Spleen (tissue), 11 donors: ENCODE results near the gene INO80. TPM values are rescaled to one million over a fixed set of nuclear protein-coding genes. Genes with fewer than 3 reads are reported as not detected.

Experiments used
- DNase-seq: peaks from one replicate; pipeline ENCODE4 v3.0.0-alpha.2; 2020
- H3K27ac ChIP-seq, 8 donors: fragments of 200-600 bp; sonication (generic) in 7 of 8; 1 replicate in 4 of 8; 2 replicates in 4 of 8; pipeline versions ENCODE4 v1.5.0 to v1.8.0; 2016 to 2021; ENCODE audit warnings: inconsistent platforms in 4 of 8, mild to moderate bottlenecking in 4 of 8, moderate library complexity in 1 of 8
- H3K27me3 ChIP-seq, 7 donors: fragments of 200-600 bp; sonication (generic) in 6 of 7; replicated peaks in 1 of 7; 1 replicate in 4 of 7; 2 replicates in 3 of 7; pipeline versions ENCODE4 v1.5.0 to v1.8.0; 2016 to 2021; ENCODE audit warnings: inconsistent platforms in 3 of 7, mild to moderate bottlenecking in 1 of 7
- H3K36me3 ChIP-seq, 6 donors: fragments of 200-600 bp; sonication (generic) in 5 of 6; 1 replicate in 4 of 6; 2 replicates in 2 of 6; pipeline versions ENCODE4 v1.5.0 to v1.8.0; 2016 to 2021; ENCODE audit warnings: inconsistent platforms in 2 of 6
- H3K4me1 ChIP-seq, 6 donors: fragments of 200-600 bp; sonication (generic) in 5 of 6; 1 replicate in 3 of 6; 2 replicates in 3 of 6; pipeline versions ENCODE4 v1.5.0 to v1.8.0; 2016 to 2021; ENCODE audit warnings: inconsistent platforms in 3 of 6
- H3K4me3 ChIP-seq, 8 donors: fragments of 200-600 bp; sonication (generic) in 7 of 8; 1 replicate in 4 of 8; 2 replicates in 4 of 8; pipeline versions ENCODE4 v1.5.0 to v1.8.0; 2016 to 2021; ENCODE audit warnings: inconsistent platforms in 4 of 8, mild to moderate bottlenecking in 4 of 8, moderate library complexity in 2 of 8
- H3K9me3 ChIP-seq, 8 donors: fragments of 200-600 bp; sonication (generic) in 7 of 8; 1 replicate in 4 of 8; 2 replicates in 4 of 8; pipeline versions ENCODE4 v1.5.0 to v1.8.0; 2016 to 2021; ENCODE audit warnings: inconsistent platforms in 4 of 8
- POLR2A ChIP-seq, 3 donors: fragments of 450-650 bp; IDR thresholded peaks; one replicate each; pipeline ENCODE4 v1.5.1; 2017; ENCODE audit warnings: antibody characterized with exemption in 3 of 3, mild to moderate bottlenecking in 1 of 3
- POLR2AphosphoS5 ChIP-seq, 3 donors: sonication (generic); formaldehyde crosslinking; IDR thresholded peaks; one replicate each; pipeline ENCODE4 v1.5.1; 2017; ENCODE audit warnings: antibody characterized with exemption in 3 of 3
- WGBS, 5 donors: extraction: QIAGEN DNeasy Blood & Tissue Kit in 3 of 5; methylation state at CpG; one replicate each; pipeline versions ENCODE4 v1.1.5 to v1.1.7; 2013 to 2018; 5-methylcytosine and 5-hydroxymethylcytosine counted together
- intact Hi-C: fragments of 100-400 bp; cut with DNase I; formaldehyde crosslinking; loops from one replicate; pipeline ENCODE4 v1.15.0; 2023; ENCODE audit warnings: low total_unique reads
- polyA plus RNA-seq, 3 donors: library from polyadenylated mRNA; stranded (reverse); fragments of 200-250 nt; gene quantifications; one replicate each; pipeline ENCODE4 v1.2.1, GENCODE V29; 2013
- total RNA-seq, 7 donors: library from RNA; depleted of rRNA in 3 of 7; stranded (reverse); fragments of >200 nt in 3 of 7; fragmentation: NEBNext Ultra II Directional in 4 of 7; extraction: Animal tissue kit (Norgen Biotek cat#: 25700) in 4 of 7; gene quantifications; one replicate each; pipeline versions ENCODE4 v1.1.0 to v1.2.1, GENCODE V29; 2016 to 2021
- TF ChIP-seq, protein P1 (sequence below), 11 experiments: fragments of 200-600 bp in 7 of 11; fragments of 450-650 bp in 4 of 11; sonication (generic) in 4 of 11; IDR thresholded peaks in 8 of 11; conservative IDR thresholded peaks in 3 of 11; 1 replicate in 7 of 11; 2 replicates in 4 of 11; pipeline versions ENCODE4 v1.4.0 to v1.8.0; 2016 to 2021; ENCODE audit warnings: antibody characterized with exemption in 11 of 11, inconsistent platforms in 4 of 11, mild to moderate bottlenecking in 1 of 11
- donor health status: healthy with polysubstance abuse.
- donor health status: DM: no; HTN: no; CAD: no; lungs with moderate emphysema.
- donor health status: DM: no; HTN: no; CAD: no.
- donor health status: Bipolar disorder and iron deficiency.
- donor health status: healthy.
- donor health status: DM: no; HTN: no; CAD: no.
- donor health status: DM: yes; HTN: yes; CAD: no.

INO80 gene
- total and polyA plus RNA-seq, 10 donors, result 5.2 to 39.4 (median 25.9) TPM

DNA sequence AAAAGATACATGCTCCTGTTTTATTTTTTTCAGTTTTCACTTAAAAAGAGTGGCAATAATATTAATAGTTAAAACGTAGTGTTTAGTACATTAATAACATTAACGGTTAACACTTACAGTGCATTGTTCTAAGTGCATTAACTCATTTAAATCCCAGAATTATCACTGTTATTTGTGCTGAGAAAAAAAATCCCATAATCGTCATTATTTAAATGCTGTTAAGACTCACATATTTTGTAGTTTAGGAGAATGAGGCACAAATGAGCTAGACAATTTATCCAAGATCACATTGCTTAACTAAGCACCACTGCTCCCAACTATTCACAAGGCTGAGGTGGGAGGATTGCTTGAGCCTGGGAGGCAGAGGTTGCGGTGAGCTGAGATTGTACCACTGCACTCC is 127.9 kb downstream of the INO80 start:
- H3K4me3 ChIP-seq, result no peak overlapping the region
- H3K4me1 ChIP-seq, result peaks cover 0 to 24% (median 4%) of the 10 kb centered on the region in 6 donors
- WGBS, 5 donors, result 92 to 97% (median 95%) methylated on average over 4 of the region's 4 CpGs
- no peak overlapping the region for H3K27ac ChIP-seq
- peaks cover 4 to 99% (median 63%) of the 10 kb centered on the region in 6 donors for H3K36me3 ChIP-seq
- no peaks in the 10 kb centered on the region for H3K9me3 ChIP-seq
- no peaks in the 10 kb centered on the region for H3K27me3 ChIP-seq
- intact Hi-C loops, result no loop called here
- TF ChIP-seq POLR2A (IDR thresholded peaks at IDR 0.05) (no peak), POLR2AphosphoS5 (IDR thresholded peaks at IDR 0.05) (no peak)
- TF ChIP-seq, protein P1, sequence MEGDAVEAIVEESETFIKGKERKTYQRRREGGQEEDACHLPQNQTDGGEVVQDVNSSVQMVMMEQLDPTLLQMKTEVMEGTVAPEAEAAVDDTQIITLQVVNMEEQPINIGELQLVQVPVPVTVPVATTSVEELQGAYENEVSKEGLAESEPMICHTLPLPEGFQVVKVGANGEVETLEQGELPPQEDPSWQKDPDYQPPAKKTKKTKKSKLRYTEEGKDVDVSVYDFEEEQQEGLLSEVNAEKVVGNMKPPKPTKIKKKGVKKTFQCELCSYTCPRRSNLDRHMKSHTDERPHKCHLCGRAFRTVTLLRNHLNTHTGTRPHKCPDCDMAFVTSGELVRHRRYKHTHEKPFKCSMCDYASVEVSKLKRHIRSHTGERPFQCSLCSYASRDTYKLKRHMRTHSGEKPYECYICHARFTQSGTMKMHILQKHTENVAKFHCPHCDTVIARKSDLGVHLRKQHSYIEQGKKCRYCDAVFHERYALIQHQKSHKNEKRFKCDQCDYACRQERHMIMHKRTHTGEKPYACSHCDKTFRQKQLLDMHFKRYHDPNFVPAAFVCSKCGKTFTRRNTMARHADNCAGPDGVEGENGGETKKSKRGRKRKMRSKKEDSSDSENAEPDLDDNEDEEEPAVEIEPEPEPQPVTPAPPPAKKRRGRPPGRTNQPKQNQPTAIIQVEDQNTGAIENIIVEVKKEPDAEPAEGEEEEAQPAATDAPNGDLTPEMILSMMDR (IDR thresholded peaks at IDR 0.05 in 8 of 11, conservative IDR thresholded peaks at IDR 0.05 in 3 of 11), result no peak
- DNase-seq, result no peak

DNA sequence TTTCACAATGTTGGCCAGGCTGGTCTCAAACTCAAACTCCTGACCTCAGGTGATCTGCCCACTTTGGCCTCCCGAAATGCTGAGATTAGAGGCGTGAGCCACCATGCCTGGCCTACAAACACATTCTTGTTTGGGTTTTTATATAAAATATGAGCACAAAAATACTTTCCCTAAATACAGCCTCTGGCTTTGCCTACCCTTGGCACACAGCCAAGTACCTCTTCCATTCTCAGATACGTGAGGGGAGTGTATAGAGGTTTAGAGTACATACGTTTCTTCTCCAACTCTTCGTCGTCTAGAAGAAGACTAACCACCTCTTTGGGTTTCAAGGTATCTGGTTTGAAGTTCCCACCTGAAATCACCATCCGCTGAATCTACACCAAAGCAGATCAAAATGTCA is 129.3 kb downstream of the INO80 start:
- Histone ChIP-seq H3K27me3 (no peaks in the 10 kb centered on the region), H3K36me3 (peaks cover 10 to 99% (median 69%) of the 10 kb centered on the region in 6 donors), H3K4me3 (no peak overlapping the region), H3K9me3 (no peaks in the 10 kb centered on the region), H3K4me1 (peaks cover 3 to 24% (median 15%) of the 10 kb centered on the region in 6 donors), H3K27ac (no peak overlapping the region)
- TF ChIP-seq POLR2AphosphoS5 (IDR thresholded peaks at IDR 0.05) (no peak), POLR2A (IDR thresholded peaks at IDR 0.05) (no peak)
- TF ChIP-seq, protein P1 (IDR thresholded peaks at IDR 0.05 in 8 of 11, conservative IDR thresholded peaks at IDR 0.05 in 3 of 11), result no peak
- intact Hi-C loops, result no loop called here
- no peak for DNase-seq
- 93 to 95% (median 94%) methylated on average over 7 of the region's 7 CpGs for WGBS, 5 donors

GRCh38 chr15:40985541-40986330 is 130.3 kb downstream of the INO80 start:
- no peak overlapping the region for H3K27ac ChIP-seq
- H3K36me3 ChIP-seq, result peaks cover 10 to 99% (median 69%) of the 10 kb centered on the region in 6 donors
- no peak for TF ChIP-seq POLR2AphosphoS5 (IDR thresholded peaks at IDR 0.05)
- TF ChIP-seq, protein P1 (IDR thresholded peaks at IDR 0.05 in 8 of 11, conservative IDR thresholded peaks at IDR 0.05 in 3 of 11), result no peak
- TF ChIP-seq POLR2A (IDR thresholded peaks at IDR 0.05), result no peak
- H3K4me1 ChIP-seq, result peaks cover 3 to 33% (median 22%) of the 10 kb centered on the region in 6 donors
- H3K4me3 ChIP-seq, result no peak overlapping the region
- no peak for DNase-seq
- intact Hi-C loops, result no loop called here
- no peaks in the 10 kb centered on the region for H3K27me3 ChIP-seq
- no peaks in the 10 kb centered on the region for H3K9me3 ChIP-seq
- 86 to 97% (median 94%) methylated on average over 6 of the region's 6 CpGs for WGBS, 5 donors

GRCh38 chr15:40984964-40985363 is 131.1 kb downstream of the INO80 start:
- Histone ChIP-seq H3K4me1 (peaks cover 3 to 40% (median 22%) of the 10 kb centered on the region in 6 donors), H3K4me3 (no peak overlapping the region), H3K36me3 (peaks cover 10 to 99% (median 77%) of the 10 kb centered on the region in 6 donors), H3K9me3 (no peaks in the 10 kb centered on the region), H3K27me3 (no peaks in the 10 kb centered on the region), H3K27ac (no peak overlapping the region)
- TF ChIP-seq, protein P1 (IDR thresholded peaks at IDR 0.05 in 8 of 11, conservative IDR thresholded peaks at IDR 0.05 in 3 of 11), result no peak
- TF ChIP-seq POLR2A (IDR thresholded peaks at IDR 0.05) (no peak), POLR2AphosphoS5 (IDR thresholded peaks at IDR 0.05) (no peak)
- DNase-seq, result no peak
- 85 to 94% (median 92%) methylated on average over 4 of the region's 4 CpGs for WGBS, 5 donors
- intact Hi-C loops, result no loop called here
